Heart right ventricle (tissue), 16 donors: ENCODE measurements around the gene CISTR. TPM values are rescaled to one million over a fixed set of nuclear protein-coding genes. Genes with fewer than 3 reads are reported as not detected.
A peak's percentile ranks its signal among the peaks of the same experiment; 100 is the strongest.

Experiments used
- ATAC-seq, 8 donors: fragments of 200-7000 bp; cut with Tn5 transposase; one replicate each; pipeline ENCODE4 v1.9.1; 2020; ENCODE audit warnings: mild to moderate bottlenecking in 8 of 8, moderate library complexity in 8 of 8, moderate number of reproducible peaks in 1 of 8
- DNase-seq, 2 donors: peaks; one replicate each; pipeline ENCODE4 v3.0.0-alpha.2; 2020
- H3K27ac ChIP-seq, 10 donors: fragments of 200-600 bp; sonication (generic) in 2 of 10; one replicate each; pipeline versions ENCODE4 v1.5.0 to v1.8.0; 2020 to 2022; ENCODE audit warnings: mild to moderate bottlenecking in 3 of 10
- H3K27me3 ChIP-seq, 7 donors: fragments of 200-600 bp; one replicate each; pipeline ENCODE4 v1.8.0; 2021 to 2022; ENCODE audit warnings: mild to moderate bottlenecking in 2 of 7
- H3K36me3 ChIP-seq, 9 donors: fragments of 200-600 bp; sonication (generic) in 1 of 9; one replicate each; pipeline versions ENCODE4 v1.5.0 to v1.8.0; 2020 to 2022; ENCODE audit warnings: mild to moderate bottlenecking in 2 of 9
- H3K4me1 ChIP-seq, 9 donors: fragments of 200-600 bp; sonication (generic) in 1 of 9; one replicate each; pipeline versions ENCODE4 v1.5.0 to v1.8.0; 2020 to 2022; ENCODE audit warnings: mild to moderate bottlenecking in 4 of 9
- H3K4me3 ChIP-seq, 10 donors: fragments of 200-600 bp; sonication (generic) in 2 of 10; one replicate each; pipeline versions ENCODE4 v1.5.0 to v1.8.0; 2020 to 2022; ENCODE audit warnings: mild to moderate bottlenecking in 7 of 10, moderate library complexity in 2 of 10
- H3K9me3 ChIP-seq, 11 donors: fragments of 200-600 bp in 10 of 11; sonication (generic) in 2 of 11; one replicate each; pipeline versions ENCODE4 v1.5.0 to v1.8.0; 2013 to 2022; ENCODE audit warnings: mild to moderate bottlenecking in 2 of 11, control low read depth in 1 of 11, moderate library complexity in 1 of 11
- WGBS, 2 donors: extraction: QIAGEN DNeasy Blood & Tissue Kit; methylation state at CpG; one replicate each; pipeline ENCODE4 v1.1.7; 2013; ENCODE audit warnings: inconsistent platforms in 1 of 2; 5-methylcytosine and 5-hydroxymethylcytosine counted together
- intact Hi-C, 10 donors: fragments of 100-400 bp; cut with DNase I; formaldehyde crosslinking; loops; one replicate each; pipeline versions ENCODE4 v1.11.1 to v1.14.2; 2022
- polyA plus RNA-seq, 2 donors: library from polyadenylated mRNA; stranded (reverse); fragments of 200-250 nt; gene quantifications; one replicate each; pipeline ENCODE4 v1.2.3, GENCODE V29; 2013
- total RNA-seq, 10 donors: library from RNA; stranded (reverse); fragmentation: NEBNext Ultra II Directional in 3 of 10; extraction: Animal tissue kit (Norgen Biotek cat#: 25700) in 3 of 10; gene quantifications; one replicate each; pipeline versions ENCODE4 v1.2.1 to v1.2.4, GENCODE V29; 2021 to 2023
- TF ChIP-seq, protein P1 (sequence below), 9 donors: fragments of 200-600 bp; sonication (generic) in 2 of 9; IDR thresholded peaks; one replicate each; pipeline versions ENCODE4 v1.5.0 to v1.8.0; 2021 to 2022; ENCODE audit warnings: antibody characterized with exemption in 9 of 9, mild to moderate bottlenecking in 5 of 9, moderate library complexity in 1 of 9
- donor health status: Arrhythmogenic right ventricular cardiomyopathy.
- donor health status: ischemic (EF 13 %, LVEDD 7.1; RV severe dilation, severe dysfunction).
- donor health status: healthy with polysubstance abuse.
- donor health status: DM: no; HTN: yes; CAD: no.
- donor health status: DM: no; HTN: no; CAD: no.
- donor health status: ischemic (EF 25% LVEDD 6.9; RV normal size, moderate dysfunction).
- donor health status: ischemic (EF 25% LVEDD 5.7; RV mildly dilated, moderate dysfunction).
- donor health status: healthy.
- donor health status: DM: yes; HTN: yes; CAD: no.
- donor health status: Ischemic cardiomyopathy.
- donor health status: ischemic (EF 35%, LVEDD 5.7; RV mildly dilated, moderate dysfunction).
- donor health status: nonischemic (EF 11% LVEDD 7.7; RV severe dilation, severe dysfunction).
- donor health status: DM: yes; HTN: yes; CAD: no.
- donor health status: PGD.
- donor health status: ischemic (EF 29% LVEDD 5.4; RV normal size, mild dysfunction).
- donor health status: nonischemic (EF 23%, LVEDD 6.1; RV moderate dilation, normal function).

Gene CISTR
- total and polyA plus RNA-seq, 12 donors, result 0.16 to 3.6 (median 2.6) TPM; not detected in 1

DNA sequence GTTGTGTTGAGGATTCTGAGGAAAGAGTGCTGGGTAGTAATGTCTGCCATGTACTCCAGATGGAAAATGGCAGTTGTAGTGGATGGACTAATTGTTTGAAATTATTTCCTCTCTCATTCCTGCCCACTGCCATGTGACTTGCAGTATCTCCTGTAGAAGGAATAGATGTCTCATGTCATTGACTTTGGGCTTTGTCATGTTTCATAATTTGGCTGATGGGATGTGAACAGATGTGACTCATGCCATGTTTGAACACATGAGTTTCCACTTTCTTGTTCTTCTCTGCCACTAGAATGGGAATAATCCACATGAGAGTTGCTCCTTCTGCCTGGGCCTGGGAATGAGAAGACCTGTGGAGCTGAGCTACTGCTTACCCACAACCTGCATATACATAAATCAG lies 22.1 kb downstream of the CISTR start:
- Histone ChIP-seq H3K27me3 (peaks cover 0 to 8% (median 0%) of the 10 kb centered on the region in 7 donors), H3K4me3 (no peak overlapping the region), H3K9me3 (no peaks in the 10 kb centered on the region), H3K36me3 (peaks cover 0 to 7% (median 4%) of the 10 kb centered on the region in 9 donors), H3K4me1 (peaks cover 2 to 33% (median 22%) of the 10 kb centered on the region in 9 donors), H3K27ac (no peak overlapping the region)
- intact Hi-C loops, result no loop called here
- no peak for DNase-seq
- ATAC-seq, result no peak
- TF ChIP-seq, protein P1, sequence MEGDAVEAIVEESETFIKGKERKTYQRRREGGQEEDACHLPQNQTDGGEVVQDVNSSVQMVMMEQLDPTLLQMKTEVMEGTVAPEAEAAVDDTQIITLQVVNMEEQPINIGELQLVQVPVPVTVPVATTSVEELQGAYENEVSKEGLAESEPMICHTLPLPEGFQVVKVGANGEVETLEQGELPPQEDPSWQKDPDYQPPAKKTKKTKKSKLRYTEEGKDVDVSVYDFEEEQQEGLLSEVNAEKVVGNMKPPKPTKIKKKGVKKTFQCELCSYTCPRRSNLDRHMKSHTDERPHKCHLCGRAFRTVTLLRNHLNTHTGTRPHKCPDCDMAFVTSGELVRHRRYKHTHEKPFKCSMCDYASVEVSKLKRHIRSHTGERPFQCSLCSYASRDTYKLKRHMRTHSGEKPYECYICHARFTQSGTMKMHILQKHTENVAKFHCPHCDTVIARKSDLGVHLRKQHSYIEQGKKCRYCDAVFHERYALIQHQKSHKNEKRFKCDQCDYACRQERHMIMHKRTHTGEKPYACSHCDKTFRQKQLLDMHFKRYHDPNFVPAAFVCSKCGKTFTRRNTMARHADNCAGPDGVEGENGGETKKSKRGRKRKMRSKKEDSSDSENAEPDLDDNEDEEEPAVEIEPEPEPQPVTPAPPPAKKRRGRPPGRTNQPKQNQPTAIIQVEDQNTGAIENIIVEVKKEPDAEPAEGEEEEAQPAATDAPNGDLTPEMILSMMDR (IDR thresholded peaks at IDR 0.05), result no peak

DNA sequence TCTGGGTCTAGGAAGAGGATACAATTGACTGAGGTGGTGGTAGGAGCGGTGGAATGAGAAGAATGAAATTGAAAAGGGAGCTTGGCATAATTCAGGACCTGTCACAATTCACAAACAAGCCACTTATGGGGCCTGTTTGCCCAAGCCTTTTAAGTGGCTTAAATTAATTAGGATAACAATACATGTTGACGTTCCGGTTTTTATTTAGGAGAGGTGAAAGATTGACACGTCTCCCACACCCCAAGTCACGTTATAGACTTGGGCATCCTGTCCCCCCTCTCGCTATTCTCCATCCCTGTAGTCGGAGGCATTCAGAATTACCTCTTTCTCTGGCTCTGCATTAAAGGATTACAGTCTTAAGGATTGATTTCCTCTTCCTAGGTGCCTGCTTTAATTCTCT lies 23.6 kb downstream of the CISTR start:
- TF ChIP-seq, protein P1 (IDR thresholded peaks at IDR 0.05), result no peak
- intact Hi-C loops, result no loop called here
- WGBS, 2 donors, result 55 to 56% methylated on average over 7 of the region's 7 CpGs
- peak overlapping the region in 8 of 10 donors; percentile 67 to 96 (median 85) for H3K4me3 ChIP-seq
- DNase-seq, result no peak
- peaks cover 2 to 33% (median 22%) of the 10 kb centered on the region in 9 donors for H3K4me1 ChIP-seq
- ATAC-seq, result no peak
- no peaks in the 10 kb centered on the region for H3K27me3 ChIP-seq
- peaks cover 0 to 22% (median 18%) of the 10 kb centered on the region in 9 donors for H3K36me3 ChIP-seq
- H3K27ac ChIP-seq, result peak overlapping the region in 9 of 10 donors; percentile 65 to 91 (median 77)
- H3K9me3 ChIP-seq, result no peaks in the 10 kb centered on the region

DNA sequence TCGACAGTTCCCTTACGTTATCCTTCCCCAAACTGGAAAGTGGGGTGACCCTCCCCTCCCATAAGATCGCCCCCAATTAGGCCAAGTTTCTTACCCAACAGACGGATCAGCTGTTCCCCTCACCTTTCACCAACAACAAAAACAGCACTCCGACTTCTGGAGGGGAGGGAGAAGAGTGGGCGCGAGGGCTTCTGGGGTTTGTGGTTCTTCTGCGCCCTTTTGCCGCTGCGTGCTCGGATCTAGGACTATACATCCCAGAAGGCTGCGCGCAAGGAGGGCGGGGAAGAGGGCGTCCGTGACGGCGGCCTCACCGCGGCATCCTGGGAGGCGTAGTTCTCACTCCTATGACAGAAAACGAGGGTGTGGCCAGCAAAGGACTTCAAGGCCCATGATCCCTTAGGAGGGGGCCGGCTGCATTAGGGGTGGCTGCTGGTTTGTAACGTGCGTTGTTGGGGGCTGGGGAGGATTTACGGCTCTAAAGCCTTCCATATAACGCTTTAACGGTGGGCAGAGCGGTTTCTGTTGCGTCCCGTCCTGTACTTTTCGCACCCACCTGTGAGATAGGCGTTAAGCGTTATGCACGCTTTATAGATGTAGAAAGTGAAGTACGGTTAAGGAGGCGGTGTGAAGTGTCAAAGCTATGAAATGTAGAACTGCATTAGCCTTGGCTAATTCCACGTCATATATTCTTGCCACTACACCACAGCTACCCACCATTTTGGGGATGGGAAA lies 24.3 kb downstream of the CISTR start, which contains the start of gene CALCOCO1:
TSS of gene CALCOCO1 (minus strand) at position 143 of the 732 bp plus-strand sequence. CDS start 2,210 bp downstream, outside the sequence.
- Histone ChIP-seq H3K27ac (peak within 1 kb of the TSS; percentile 65 to 91 (median 80)), H3K4me3 (peak within 1 kb of the TSS; percentile 34 to 96 (median 78)), H3K4me1 (peaks cover 2 to 33% (median 22%) of the 10 kb centered on the region in 9 donors), H3K27me3 (no peaks in the 10 kb centered on the region), H3K36me3 (peaks cover 0 to 29% (median 20%) of the 10 kb centered on the region in 9 donors), H3K9me3 (no peaks in the 10 kb centered on the region)
- intact Hi-C loops, result no loop called here
- 0% methylated on average over 38 of the region's 38 CpGs for WGBS, 2 donors
- DNase-seq (peak; percentile 96 to 98), ATAC-seq (peak; percentile 99 to 100 (median 99))
- TF ChIP-seq, protein P1 (IDR thresholded peaks at IDR 0.05), result no peak

- ATAC-seq, result peak in 5 of 8 donors; percentile 6 to 38 (median 13)
- Histone ChIP-seq H3K27me3 (no peaks in the 10 kb centered on the region), H3K27ac (peak overlapping the region; percentile 26 to 91 (median 68)), H3K9me3 (no peaks in the 10 kb centered on the region), H3K4me3 (peak overlapping the region; percentile 34 to 96 (median 78)), H3K36me3 (peaks cover 0 to 34% (median 26%) of the 10 kb centered on the region in 9 donors), H3K4me1 (peaks cover 2 to 28% (median 21%) of the 10 kb centered on the region in 9 donors)
- 1% methylated on average over 15 of the region's 15 CpGs for WGBS, 2 donors
- intact Hi-C loops, result no loop called here
- TF ChIP-seq, protein P1 (IDR thresholded peaks at IDR 0.05), result no peak
- peak in 1 of 2 donors; percentile 24 for DNase-seq
Measured at GRCh38 chr12:53726946-53727309, 24.9 kb downstream of the CISTR start.
